Thymus (tissue), 11 donors: ENCODE measurements around the gene QDPR. TPM values are rescaled to one million over a fixed set of nuclear protein-coding genes. Genes with fewer than 3 reads are reported as not detected.

Experiments used
- DNase-seq, 9 donors: peaks; one replicate each; pipeline ENCODE4 v3.0.0-alpha.2; 2013; ENCODE audit warnings: low spot score in 9 of 9, low read depth in 6 of 9, missing footprints in 1 of 9
- H3K27ac ChIP-seq, 2 donors: one replicate each; pipeline ENCODE4 v1.5.1; 2013; ENCODE audit warnings: control low read depth in 1 of 2, low read depth in 1 of 2, low read length in 1 of 2, mild to moderate bottlenecking in 1 of 2, moderate library complexity in 1 of 2
- H3K27me3 ChIP-seq, 2 donors: one replicate each; pipeline ENCODE4 v1.5.1; 2013; ENCODE audit warnings: low read length in 1 of 2; ENCODE audit not compliant: control insufficient read depth in 2 of 2, insufficient read depth in 1 of 2
- H3K36me3 ChIP-seq, 2 donors: one replicate each; pipeline ENCODE4 v1.5.1; 2013; ENCODE audit warnings: low read length in 1 of 2, mild to moderate bottlenecking in 1 of 2, moderate library complexity in 1 of 2; ENCODE audit not compliant: control insufficient read depth in 2 of 2, insufficient read depth in 2 of 2
- H3K4me1 ChIP-seq, 2 donors: one replicate each; pipeline ENCODE4 v1.5.1; 2013; ENCODE audit warnings: low read length in 2 of 2; ENCODE audit not compliant: control insufficient read depth in 2 of 2, insufficient read depth in 2 of 2
- H3K4me3 ChIP-seq, 2 donors: one replicate each; pipeline ENCODE4 v1.5.1; 2013; ENCODE audit warnings: low read length in 2 of 2, control low read depth in 1 of 2, mild to moderate bottlenecking in 1 of 2
- H3K9me3 ChIP-seq, 2 donors: one replicate each; pipeline ENCODE4 v1.5.1; 2013; ENCODE audit warnings: low read length in 1 of 2, mild to moderate bottlenecking in 1 of 2; ENCODE audit not compliant: control insufficient read depth in 2 of 2, insufficient read depth in 1 of 2
- WGBS: extraction: QIAGEN DNeasy Blood & Tissue Kit; methylation state at CpG from one replicate; pipeline ENCODE4 v1.1.7; 2013; 5-methylcytosine and 5-hydroxymethylcytosine counted together
- polyA plus RNA-seq: library from polyadenylated mRNA; stranded (reverse); fragments of 200-250 nt; gene quantifications from one replicate; pipeline ENCODE4 v1.2.3, GENCODE V29; 2013
- total RNA-seq: library from RNA; stranded (reverse); fragments of 120-200 nt; gene quantifications from one replicate; pipeline ENCODE4 v1.2.4, GENCODE V29; 2013
- donor health status: healthy.

Gene QDPR
- total and polyA plus RNA-seq, 2 donors, result 4.5 to 19.5 TPM

DNA sequence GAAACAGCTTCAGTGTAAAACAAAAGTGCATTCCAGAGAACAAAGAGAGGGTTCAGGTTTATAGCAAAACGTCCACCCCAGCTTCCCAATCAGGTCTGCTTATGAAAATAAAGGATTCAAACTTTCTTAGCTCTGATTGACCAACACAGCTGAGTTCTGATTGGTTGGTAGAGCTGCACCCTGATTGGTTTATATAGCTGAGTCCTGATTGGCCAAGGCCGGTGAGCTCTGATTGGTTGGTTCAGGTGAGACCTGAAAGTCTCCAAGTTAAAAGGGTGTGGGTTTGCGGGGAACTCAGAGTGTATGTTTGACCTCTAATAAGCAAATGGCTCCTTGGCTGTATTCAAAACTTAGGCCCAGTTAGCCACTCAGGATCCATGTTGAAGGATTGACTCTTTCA is 24.0 kb upstream of the QDPR start:
- Histone ChIP-seq H3K4me1 (no peaks in the 10 kb centered on the region), H3K4me3 (no peak overlapping the region), H3K27me3 (peaks cover 0 to 2% of the 10 kb centered on the region in 2 donors), H3K27ac (no peak overlapping the region), H3K36me3 (no peaks in the 10 kb centered on the region), H3K9me3 (no peaks in the 10 kb centered on the region)
- WGBS, result 92% methylated on average over 3 of the region's 3 CpGs
- no peak for DNase-seq

DNA sequence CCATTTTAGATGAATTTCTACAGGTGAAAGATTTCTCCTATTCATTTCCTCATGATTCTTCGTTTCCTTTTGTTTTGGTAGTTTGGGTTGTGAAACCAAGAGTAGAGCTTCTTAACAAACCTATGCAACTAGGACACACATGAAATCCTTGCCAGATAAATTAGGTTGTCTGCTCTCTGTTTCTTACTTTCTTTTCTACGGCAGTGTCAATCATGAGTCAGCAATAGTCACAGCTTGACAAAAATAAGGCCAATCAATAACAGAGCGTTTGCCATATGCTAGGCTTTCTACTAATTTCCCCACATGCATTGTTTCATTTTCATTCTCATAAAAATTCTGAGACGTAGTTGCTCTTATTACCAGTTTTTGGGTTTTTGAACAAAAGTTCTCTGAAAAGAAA is 23.4 kb upstream of the QDPR start:
- H3K36me3 ChIP-seq, result no peaks in the 10 kb centered on the region
- no peak overlapping the region for H3K4me3 ChIP-seq
- no peak overlapping the region for H3K27ac ChIP-seq
- no peaks in the 10 kb centered on the region for H3K27me3 ChIP-seq
- 88% methylated on average over 4 of the region's 4 CpGs for WGBS
- H3K9me3 ChIP-seq, result no peaks in the 10 kb centered on the region
- DNase-seq, result no peak
- H3K4me1 ChIP-seq, result no peaks in the 10 kb centered on the region

GRCh38 chr4:17534705-17535104 is 22.8 kb upstream of the QDPR start:
- no peaks in the 10 kb centered on the region for H3K36me3 ChIP-seq
- 97% methylated on average over 4 of the region's 4 CpGs for WGBS

DNA sequence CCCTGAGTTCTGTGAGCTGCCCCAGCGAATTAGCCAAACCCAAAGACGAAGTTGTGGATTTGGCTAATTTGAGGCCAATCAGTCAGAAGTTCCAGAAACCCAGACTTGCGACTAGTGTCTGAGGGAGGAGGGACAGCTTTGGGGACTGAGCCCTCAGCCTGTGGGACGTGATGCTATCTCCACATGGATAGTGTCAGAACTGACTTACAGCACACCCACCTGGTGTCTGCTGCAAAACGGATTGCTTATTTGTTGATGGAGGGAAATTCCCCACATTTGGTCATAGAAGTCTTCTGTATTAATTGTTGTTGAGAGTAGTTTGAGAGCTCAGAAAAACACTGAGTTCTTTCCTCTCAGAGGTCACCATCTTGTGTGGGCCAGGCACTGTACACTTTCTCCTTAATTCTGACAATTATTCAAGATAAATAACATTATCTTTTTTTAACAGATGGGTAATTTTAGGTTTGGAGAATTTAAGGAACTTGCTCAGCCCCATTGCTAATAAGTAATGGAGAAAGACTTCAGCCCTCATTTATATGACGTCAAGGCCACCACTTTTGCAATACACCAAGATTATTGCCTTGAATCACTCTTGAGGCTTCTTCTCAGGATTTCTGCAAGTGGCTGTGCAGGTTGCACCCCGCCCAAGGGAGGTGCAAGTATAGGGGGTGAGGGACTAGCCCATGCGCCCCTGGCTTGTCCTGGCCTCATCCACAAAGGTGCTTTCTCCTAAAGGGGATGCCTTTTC is 19.8 kb upstream of the QDPR start:
- no peak overlapping the region for H3K4me3 ChIP-seq
- H3K27me3 ChIP-seq, result no peaks in the 10 kb centered on the region
- DNase-seq, result no peak
- H3K36me3 ChIP-seq, result no peaks in the 10 kb centered on the region
- H3K27ac ChIP-seq, result no peak overlapping the region
- H3K4me1 ChIP-seq, result no peaks in the 10 kb centered on the region
- WGBS, result 88% methylated on average over 8 of the region's 8 CpGs
- peaks cover 0 to under 1% of the 10 kb centered on the region in 2 donors for H3K9me3 ChIP-seq

More at GRCh38 chr4:17534705-17535104, 22.8 kb upstream of the QDPR start:
- no peaks in the 10 kb centered on the region for H3K9me3 ChIP-seq
- H3K27me3 ChIP-seq, result no peaks in the 10 kb centered on the region
- H3K4me1 ChIP-seq, result no peaks in the 10 kb centered on the region
- H3K4me3 ChIP-seq, result no peak overlapping the region
- H3K27ac ChIP-seq, result no peak overlapping the region
- DNase-seq, result no peak

GRCh38 chr4:17528551-17529165 is 16.8 kb upstream of the QDPR start:
- DNase-seq, result no peak
- no peaks in the 10 kb centered on the region for H3K4me1 ChIP-seq
- peaks cover 0 to 1% of the 10 kb centered on the region in 2 donors for H3K9me3 ChIP-seq
- no peaks in the 10 kb centered on the region for H3K36me3 ChIP-seq
- H3K4me3 ChIP-seq, result no peak overlapping the region
- no peak overlapping the region for H3K27ac ChIP-seq
- WGBS, result 96% methylated on average over 10 of the region's 10 CpGs
- H3K27me3 ChIP-seq, result no peaks in the 10 kb centered on the region

- no peak for DNase-seq
- 94% methylated on average over 27 of the region's 27 CpGs for WGBS
- H3K9me3 ChIP-seq, result peaks cover 0 to 1% of the 10 kb centered on the region in 2 donors
Observed at GRCh38 chr4:17526695-17527477, 15.0 kb upstream of the QDPR start.

GRCh38 chr4:17523662-17524061 is 11.8 kb upstream of the QDPR start:
- no peaks in the 10 kb centered on the region for H3K27me3 ChIP-seq
- DNase-seq, result no peak
- H3K27ac ChIP-seq, result no peak overlapping the region
- peaks cover 0 to 1% of the 10 kb centered on the region in 2 donors for H3K9me3 ChIP-seq
- WGBS, result 30% methylated on average over 2 of the region's 2 CpGs
- no peak overlapping the region for H3K4me3 ChIP-seq
- no peaks in the 10 kb centered on the region for H3K36me3 ChIP-seq
- no peaks in the 10 kb centered on the region for H3K4me1 ChIP-seq

More at GRCh38 chr4:17526695-17527477, 15.0 kb upstream of the QDPR start:
- H3K27me3 ChIP-seq, result no peaks in the 10 kb centered on the region
- H3K4me3 ChIP-seq, result no peak overlapping the region
- no peak overlapping the region for H3K27ac ChIP-seq
- H3K36me3 ChIP-seq, result no peaks in the 10 kb centered on the region
- no peaks in the 10 kb centered on the region for H3K4me1 ChIP-seq

DNA sequence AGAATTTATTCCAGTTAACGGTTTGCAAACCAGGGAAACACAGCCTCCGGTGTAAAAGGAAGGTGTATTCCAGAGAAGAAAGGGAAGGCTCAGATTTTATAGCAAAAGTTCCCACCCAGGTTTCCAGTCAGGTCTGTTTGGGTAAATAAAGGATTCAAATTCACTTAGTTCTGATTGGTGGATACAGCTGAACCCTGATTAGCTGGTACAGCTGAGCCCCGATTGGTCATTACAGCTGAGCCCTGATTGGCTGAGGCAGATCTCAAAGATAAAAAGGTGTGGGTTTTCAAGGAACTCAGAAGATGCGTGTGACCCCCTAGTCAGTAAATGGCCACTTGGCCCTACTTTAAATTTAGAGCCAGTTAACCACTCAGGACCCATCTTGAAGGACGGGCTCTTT is 9.7 kb upstream of the QDPR start:
- Histone ChIP-seq H3K27ac (no peak overlapping the region), H3K27me3 (peaks cover 0 to 5% of the 10 kb centered on the region in 2 donors), H3K4me3 (no peak overlapping the region), H3K4me1 (no peaks in the 10 kb centered on the region), H3K9me3 (no peaks in the 10 kb centered on the region), H3K36me3 (no peaks in the 10 kb centered on the region)
- 96% methylated on average over 5 of the region's 5 CpGs for WGBS
- DNase-seq, result no peak

- Histone ChIP-seq H3K36me3 (no peaks in the 10 kb centered on the region), H3K4me3 (no peak overlapping the region), H3K9me3 (no peaks in the 10 kb centered on the region), H3K27me3 (peaks cover 0 to 13% of the 10 kb centered on the region in 2 donors), H3K4me1 (no peaks in the 10 kb centered on the region), H3K27ac (no peak overlapping the region)
- WGBS, result 87% methylated on average over 5 of the region's 5 CpGs
- no peak for DNase-seq
Observed at GRCh38 chr4:17517664-17518063, 5.8 kb upstream of the QDPR start.
